Endothelial cell (in vitro differentiated cells): Measurements from ENCODE around the gene KLB. TPM values are rescaled to one million over a fixed set of nuclear protein-coding genes. Genes with fewer than 3 reads are reported as not detected.

Experiments used
- DNase-seq: peaks from one replicate; pipeline ENCODE4 v3.0.0; 2021; ENCODE audit warnings: low spot score
- H3K27ac Mint-ChIP-seq: one replicate; pipeline ENCODE4 v1.8.0; 2021; ENCODE audit warnings: mixed read lengths, inconsistent platforms; ENCODE audit not compliant: unreplicated experiment
- H3K27me3 Mint-ChIP-seq: one replicate; pipeline ENCODE4 v1.8.0; 2021; ENCODE audit warnings: mild to moderate bottlenecking, moderate library complexity, mixed read lengths, inconsistent platforms; ENCODE audit not compliant: unreplicated experiment
- H3K36me3 Mint-ChIP-seq: one replicate; pipeline ENCODE4 v1.8.0; 2021; ENCODE audit warnings: mild to moderate bottlenecking, low read depth, mixed read lengths, inconsistent platforms; ENCODE audit not compliant: unreplicated experiment
- H3K4me1 Mint-ChIP-seq: one replicate; pipeline ENCODE4 v1.8.0; 2021; ENCODE audit warnings: mild to moderate bottlenecking, mixed read lengths, inconsistent platforms; ENCODE audit not compliant: unreplicated experiment
- H3K4me3 Mint-ChIP-seq: one replicate; pipeline ENCODE4 v1.8.0; 2021; ENCODE audit warnings: mild to moderate bottlenecking, mixed read lengths, inconsistent platforms; ENCODE audit not compliant: unreplicated experiment
- H3K9me3 Mint-ChIP-seq: one replicate; pipeline ENCODE4 v1.8.0; 2021; ENCODE audit warnings: mixed read lengths, inconsistent platforms; ENCODE audit not compliant: unreplicated experiment
- total RNA-seq: library from RNA; stranded (reverse); fragmentation: NEBNext Ultra II Directional; extraction: Animal tissue kit (Norgen Biotek cat#: 25700); gene quantifications from one replicate; pipeline ENCODE4 v1.2.1, GENCODE V29; 2021; ENCODE audit not compliant: unreplicated experiment
- TF ChIP-seq, protein P1 (sequence below): fragments of 200-600 bp; sonication (generic); IDR thresholded peaks from one replicate; pipeline ENCODE4 v1.5.0; 2021; ENCODE audit warnings: antibody characterized with exemption; ENCODE audit not compliant: unreplicated experiment

Gene KLB
- total RNA-seq, 1 donor from 2014 or later = not detected

DNA sequence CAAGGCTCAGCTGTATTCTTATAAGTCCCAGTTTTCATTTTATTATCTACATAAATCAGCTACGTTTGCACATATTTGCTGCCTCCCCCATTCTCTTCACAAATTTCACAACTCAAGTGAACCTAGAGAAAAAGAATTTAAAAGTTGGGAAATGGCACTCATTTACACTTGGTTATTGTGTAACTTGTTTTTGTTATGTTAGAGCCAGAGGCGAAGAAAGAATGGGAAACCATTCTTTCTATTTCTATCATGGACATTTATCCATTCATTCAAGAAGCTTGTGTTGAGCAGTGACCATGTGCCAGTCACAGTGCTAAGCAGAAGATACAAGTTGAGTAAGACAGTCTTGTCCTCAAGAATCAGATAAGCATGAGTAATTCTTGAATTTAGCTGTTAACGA lies 65.7 kb downstream of the KLB start:
- H3K4me3 Mint-ChIP-seq = no peak overlapping the region
- no peaks in the 10 kb centered on the region for H3K36me3 Mint-ChIP-seq
- H3K4me1 Mint-ChIP-seq = no peaks in the 10 kb centered on the region
- no peak for DNase-seq
- no peaks in the 10 kb centered on the region for H3K27me3 Mint-ChIP-seq
- TF ChIP-seq, protein P1, sequence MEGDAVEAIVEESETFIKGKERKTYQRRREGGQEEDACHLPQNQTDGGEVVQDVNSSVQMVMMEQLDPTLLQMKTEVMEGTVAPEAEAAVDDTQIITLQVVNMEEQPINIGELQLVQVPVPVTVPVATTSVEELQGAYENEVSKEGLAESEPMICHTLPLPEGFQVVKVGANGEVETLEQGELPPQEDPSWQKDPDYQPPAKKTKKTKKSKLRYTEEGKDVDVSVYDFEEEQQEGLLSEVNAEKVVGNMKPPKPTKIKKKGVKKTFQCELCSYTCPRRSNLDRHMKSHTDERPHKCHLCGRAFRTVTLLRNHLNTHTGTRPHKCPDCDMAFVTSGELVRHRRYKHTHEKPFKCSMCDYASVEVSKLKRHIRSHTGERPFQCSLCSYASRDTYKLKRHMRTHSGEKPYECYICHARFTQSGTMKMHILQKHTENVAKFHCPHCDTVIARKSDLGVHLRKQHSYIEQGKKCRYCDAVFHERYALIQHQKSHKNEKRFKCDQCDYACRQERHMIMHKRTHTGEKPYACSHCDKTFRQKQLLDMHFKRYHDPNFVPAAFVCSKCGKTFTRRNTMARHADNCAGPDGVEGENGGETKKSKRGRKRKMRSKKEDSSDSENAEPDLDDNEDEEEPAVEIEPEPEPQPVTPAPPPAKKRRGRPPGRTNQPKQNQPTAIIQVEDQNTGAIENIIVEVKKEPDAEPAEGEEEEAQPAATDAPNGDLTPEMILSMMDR = no peak
- no peak overlapping the region for H3K27ac Mint-ChIP-seq
- H3K9me3 Mint-ChIP-seq = no peaks in the 10 kb centered on the region

DNA sequence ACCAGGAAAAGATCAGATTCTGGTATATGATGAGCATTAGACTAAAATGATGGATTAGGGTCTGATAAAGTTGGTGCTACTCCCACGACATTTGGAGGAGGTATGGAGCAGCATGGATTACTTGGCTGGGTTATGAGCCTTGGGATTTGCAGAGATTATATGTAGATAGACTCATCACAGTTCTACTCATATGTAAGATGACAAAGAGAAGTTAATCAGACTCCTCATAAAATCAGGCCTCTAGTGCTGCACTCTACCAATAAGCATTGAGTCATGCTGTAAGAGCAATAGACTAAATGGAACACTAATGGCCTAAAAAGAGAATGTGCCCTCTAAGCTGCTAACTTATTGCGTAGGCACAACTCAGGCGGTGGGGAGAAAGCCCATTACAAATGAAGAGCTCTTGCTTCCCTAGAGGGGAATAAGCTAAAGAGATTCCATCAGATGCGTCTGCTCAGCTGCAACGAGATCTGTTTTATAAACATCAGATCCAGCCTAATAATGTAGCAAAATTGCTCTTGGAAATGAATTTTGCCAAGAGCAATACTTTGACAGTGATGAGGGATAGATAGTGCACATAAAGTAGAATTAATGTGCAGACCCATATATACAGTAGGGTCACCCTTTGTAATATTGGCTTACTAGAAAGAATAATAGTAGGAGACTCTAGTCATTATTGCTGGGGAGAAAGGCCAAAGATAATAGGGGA lies 69.6 kb downstream of the KLB start:
- no peak for DNase-seq
- Mint-ChIP-seq H3K36me3 (no peaks in the 10 kb centered on the region), H3K4me1 (no peaks in the 10 kb centered on the region), H3K27me3 (no peaks in the 10 kb centered on the region), H3K27ac (no peak overlapping the region), H3K9me3 (no peaks in the 10 kb centered on the region), H3K4me3 (no peak overlapping the region)
- TF ChIP-seq, protein P1 = no peak

DNA sequence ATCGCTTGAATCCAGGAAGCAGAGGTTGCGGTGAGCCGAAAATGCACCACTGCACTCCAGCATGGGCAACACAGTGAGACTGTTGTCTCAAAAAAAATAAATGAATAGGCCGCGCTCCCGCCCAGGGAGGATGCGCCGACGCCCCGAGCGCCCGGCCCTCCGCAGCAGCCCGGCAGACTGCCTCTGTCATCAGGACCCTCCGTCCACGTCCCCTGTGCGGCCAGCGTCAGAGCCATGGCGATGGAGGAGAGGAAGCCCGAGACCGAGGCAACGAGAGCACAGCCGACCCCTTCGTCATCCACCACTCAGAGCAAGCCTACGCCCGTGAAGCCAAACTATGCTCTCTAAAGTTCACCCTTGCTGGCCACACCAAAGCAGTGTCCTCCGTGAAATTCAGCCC lies 73.5 kb downstream of the KLB start:
- TF ChIP-seq, protein P1 = no peak
- no peak for DNase-seq
- Mint-ChIP-seq H3K9me3 (no peaks in the 10 kb centered on the region), H3K36me3 (no peaks in the 10 kb centered on the region), H3K4me1 (no peaks in the 10 kb centered on the region), H3K27ac (no peak overlapping the region), H3K4me3 (no peak overlapping the region), H3K27me3 (no peaks in the 10 kb centered on the region)

DNA sequence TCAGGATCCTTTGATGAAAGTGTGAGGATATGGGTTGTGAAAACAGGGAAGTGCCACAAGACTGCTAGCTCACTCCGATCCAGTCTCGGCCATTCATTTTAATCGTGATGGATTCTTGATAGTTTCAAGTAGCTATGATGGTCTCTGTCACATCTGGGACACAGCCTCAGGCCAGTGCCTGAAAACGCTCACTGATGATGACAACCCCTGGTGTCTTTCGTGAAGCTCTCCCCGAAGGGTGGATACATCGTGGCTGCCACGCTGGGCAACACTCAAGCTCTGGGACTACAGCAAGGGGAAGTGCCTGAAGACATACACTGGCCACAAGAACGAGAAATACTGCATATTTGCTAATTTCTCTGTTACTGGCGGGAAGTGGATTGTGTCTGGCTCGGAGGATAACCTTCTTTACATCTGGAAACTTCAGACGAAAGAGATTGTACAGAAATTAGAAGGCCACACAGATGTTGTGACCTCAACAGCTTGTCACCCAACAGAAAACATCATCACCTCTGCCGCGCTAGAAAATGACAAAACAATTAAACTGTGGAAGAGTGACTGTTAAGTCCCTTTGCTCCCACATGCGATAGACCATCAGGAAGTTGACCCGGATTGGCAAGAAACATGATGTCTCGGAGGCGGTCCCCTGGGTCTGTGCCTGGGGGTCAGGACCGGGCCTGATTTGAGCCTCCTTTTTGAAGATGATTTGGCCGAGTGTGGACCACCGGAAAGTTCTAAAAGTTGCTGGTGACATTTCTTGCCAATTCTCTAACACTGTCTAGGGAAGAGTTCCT lies 74.4 kb downstream of the KLB start:
- no peak for DNase-seq
- no peaks in the 10 kb centered on the region for H3K27me3 Mint-ChIP-seq
- H3K4me3 Mint-ChIP-seq = no peak overlapping the region
- no peaks in the 10 kb centered on the region for H3K4me1 Mint-ChIP-seq
- no peaks in the 10 kb centered on the region for H3K36me3 Mint-ChIP-seq
- H3K9me3 Mint-ChIP-seq = no peaks in the 10 kb centered on the region
- TF ChIP-seq, protein P1 = no peak
- no peak overlapping the region for H3K27ac Mint-ChIP-seq
